SK-N-SH treated with all-trans-retinoic acid at 6 μM for 48 hours (cell line): ENCODE measurements around the gene THAP12.
"Not testable (repeated sequence)": the region's sequence is repeated elsewhere in the genome, so short reads cannot be mapped to it uniquely, and the experiment has no call there.

Experiments used
- ATAC-seq: fragments of 200-7000 bp; cut with Tn5 transposase; 3 replicates; pipeline ENCODE4 v1.9.1; 2020; ENCODE audit warnings: mild to moderate bottlenecking, moderate library complexity
- ARNTL ChIP-seq: fragments of 450-650 bp; formaldehyde crosslinking; IDR thresholded peaks from 2 replicates; pipeline ENCODE4 v1.5.0; 2020; ENCODE audit warnings: low read depth, mild to moderate bottlenecking, moderate library complexity, borderline replicate concordance
- BACH2 ChIP-seq: fragments of 250-450 bp; sonication (Bioruptor Pico); IDR thresholded peaks from 2 replicates; pipeline ENCODE4 v1.9.0; 2021; ENCODE audit warnings: mild to moderate bottlenecking, borderline replicate concordance
- CREB5 ChIP-seq: fragments of 250-450 bp; sonication (Bioruptor Pico); IDR thresholded peaks from 2 replicates; pipeline ENCODE4 v1.5.1; 2020; ENCODE audit warnings: low read depth, mild to moderate bottlenecking, moderate library complexity
- CSRNP3 ChIP-seq: fragments of 250-450 bp; sonication (Bioruptor Pico); IDR thresholded peaks from 2 replicates; pipeline ENCODE4 v1.5.1; 2021; ENCODE audit warnings: mild to moderate bottlenecking, moderate library complexity
- ESRRG ChIP-seq: fragments of 250-450 bp; sonication (Bioruptor Pico); IDR thresholded peaks from 2 replicates; pipeline ENCODE4 v1.6.1; 2021; ENCODE audit warnings: mild to moderate bottlenecking
- GLIS3 ChIP-seq: fragments of 250-450 bp; sonication (Bioruptor Pico); IDR thresholded peaks from 2 replicates; pipeline ENCODE4 v1.5.0; 2020; ENCODE audit warnings: mild to moderate bottlenecking, moderate library complexity
- ISL1 ChIP-seq: fragments of 250-450 bp; sonication (Bioruptor Pico); IDR thresholded peaks from 2 replicates; pipeline ENCODE4 v2.1.2; 2022; ENCODE audit warnings: mild to moderate bottlenecking, moderate library complexity
- OSR1 ChIP-seq: fragments of 250-450 bp; sonication (Bioruptor Pico); IDR thresholded peaks from 2 replicates; pipeline ENCODE4 v1.8.0; 2022; ENCODE audit warnings: moderate library complexity, mild to moderate bottlenecking, inconsistent platforms
- PATZ1 ChIP-seq: fragments of 250-450 bp; sonication (Bioruptor Pico); IDR thresholded peaks from 2 replicates; pipeline ENCODE4 v1.8.0; 2020; ENCODE audit warnings: mild to moderate bottlenecking, moderate library complexity, borderline replicate concordance
- POU6F1 ChIP-seq: fragments of 250-450 bp; sonication (Bioruptor Pico); IDR thresholded peaks from 2 replicates; pipeline ENCODE4 v1.8.0; 2021; ENCODE audit warnings: low read depth, mild to moderate bottlenecking, moderate library complexity, borderline replicate concordance
- PPARA ChIP-seq: fragments of 250-450 bp; sonication (Bioruptor Pico); IDR thresholded peaks from 2 replicates; pipeline ENCODE4 v1.5.0; 2020; ENCODE audit warnings: mild to moderate bottlenecking, borderline replicate concordance
- RARB ChIP-seq: fragments of 250-450 bp; sonication (Bioruptor Pico); IDR thresholded peaks from 2 replicates; pipeline ENCODE4 v1.8.0; 2021; ENCODE audit warnings: mild to moderate bottlenecking, moderate library complexity
- SNAI2 ChIP-seq: fragments of 250-450 bp; sonication (Bioruptor Pico); IDR thresholded peaks from 2 replicates; pipeline ENCODE4 v1.5.0; 2020; ENCODE audit warnings: mild to moderate bottlenecking, moderate library complexity
- TCF4 ChIP-seq: fragments of 250-450 bp; sonication (Bioruptor Pico); IDR thresholded peaks from 2 replicates; pipeline ENCODE4 v1.8.0; 2021; ENCODE audit warnings: mild to moderate bottlenecking, moderate library complexity, borderline replicate concordance
- ZC3H10 ChIP-seq: fragments of 250-450 bp; sonication (Bioruptor Pico); IDR thresholded peaks from 2 replicates; pipeline ENCODE4 v1.5.1; 2021; ENCODE audit warnings: mild to moderate bottlenecking, moderate library complexity
- ZFP30 ChIP-seq: fragments of 450-650 bp; formaldehyde crosslinking; IDR thresholded peaks from 2 replicates; pipeline ENCODE4 v1.5.0; 2022; ENCODE audit warnings: mild to moderate bottlenecking, moderate library complexity
- ZNF70 ChIP-seq: fragments of 450-650 bp; formaldehyde crosslinking; IDR thresholded peaks from 2 replicates; pipeline ENCODE4 v1.5.0; 2020; ENCODE audit warnings: mild to moderate bottlenecking, moderate library complexity
- ZNF8 ChIP-seq: fragments of 450-650 bp; formaldehyde crosslinking; IDR thresholded peaks from 2 replicates; pipeline ENCODE4 v1.5.0; 2020; ENCODE audit warnings: mild to moderate bottlenecking, moderate library complexity
- TF ChIP-seq, protein P1 (sequence below): fragments of 250-450 bp; sonication (Bioruptor Pico); IDR thresholded peaks from 2 replicates; pipeline ENCODE4 v1.5.0; 2020; ENCODE audit warnings: mild to moderate bottlenecking, moderate library complexity

Gene THAP12

GRCh38 chr11:76327202-76327601 is 53.7 kb downstream of the THAP12 start:
- ATAC-seq: no peak
- TF ChIP-seq ZFP30 (no peak), TCF4 (no peak), BACH2 (CRISPR knock-in tag) (no peak), PATZ1 (CRISPR knock-in tag) (no peak), ISL1 (CRISPR knock-in tag) (no peak)

DNA sequence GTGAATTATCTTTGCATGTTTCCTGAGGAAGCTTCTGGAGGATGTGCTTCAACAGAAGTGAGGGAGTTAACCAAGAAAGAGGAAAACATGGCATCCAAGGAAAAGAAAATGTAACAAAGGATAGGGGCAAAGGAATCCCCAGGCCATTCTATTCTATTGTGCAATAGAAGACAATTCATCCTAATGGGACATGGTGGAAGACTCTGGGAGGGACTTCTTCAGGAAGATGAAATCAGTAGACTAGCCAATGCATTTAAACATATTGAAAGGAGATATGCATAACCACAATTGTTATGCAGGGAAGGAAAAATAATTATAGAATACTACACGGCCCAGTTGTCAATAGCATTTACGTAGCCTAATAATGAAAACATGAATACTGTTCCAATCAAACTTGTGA is 55.7 kb downstream of the THAP12 start:
- no peak for TF ChIP-seq RARB (CRISPR knock-in tag)
- TF ChIP-seq PPARA (CRISPR knock-in tag): no peak
- TF ChIP-seq ZNF70 (CRISPR knock-in tag): no peak
- no peak for TF ChIP-seq ARNTL
- TF ChIP-seq BACH2 (CRISPR knock-in tag): no peak
- no peak for ATAC-seq

- no peak for ATAC-seq
- TF ChIP-seq CSRNP3 (CRISPR knock-in tag): no peak
- TF ChIP-seq, all 23 proteins: peak for 0
Observed at GRCh38 chr11:76323804-76324203, 57.1 kb downstream of the THAP12 start.

DNA sequence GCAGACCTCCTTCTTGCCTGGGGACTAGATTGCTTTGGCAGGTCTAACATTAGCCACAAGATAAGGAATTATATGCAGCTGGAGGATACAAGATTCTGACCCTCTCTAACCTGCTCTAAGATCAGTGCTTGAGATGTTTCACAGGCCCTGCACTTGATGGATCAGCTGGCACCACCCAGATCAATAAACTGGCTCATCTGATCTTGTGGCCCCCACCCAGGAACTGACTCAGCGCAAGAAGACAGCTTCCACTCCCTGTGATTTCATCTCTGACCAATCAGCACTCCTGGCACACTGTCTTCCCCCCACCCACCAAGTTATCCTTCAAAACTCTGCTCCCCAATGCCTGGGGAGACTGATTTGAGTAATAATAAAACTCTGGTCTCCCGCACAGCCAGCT is 57.6 kb downstream of the THAP12 start:
- ATAC-seq: not testable (repeated sequence)

DNA sequence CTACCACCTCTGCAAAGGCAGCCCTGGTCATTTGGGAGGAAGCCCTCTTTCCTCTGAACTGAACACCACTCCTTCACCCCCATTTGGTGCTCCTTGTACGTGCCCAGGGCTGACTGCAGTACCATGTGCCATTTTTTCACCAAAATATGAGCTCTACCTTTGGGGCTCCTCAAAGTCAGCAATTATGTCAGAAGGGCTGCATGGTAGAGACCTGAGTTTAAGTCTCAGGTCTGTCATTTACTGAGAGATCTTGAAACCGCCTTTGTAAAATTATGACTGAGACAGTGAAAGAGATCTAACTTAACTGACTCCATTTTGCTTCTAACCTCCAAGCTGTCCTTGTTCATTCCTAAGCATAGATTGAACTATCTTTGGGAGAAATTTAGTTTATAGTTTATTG is 58.0 kb downstream of the THAP12 start:
- TF ChIP-seq GLIS3 (CRISPR knock-in tag) (no peak), ZNF70 (CRISPR knock-in tag) (no peak), RARB (CRISPR knock-in tag) (no peak), CREB5 (CRISPR knock-in tag) (no peak), ZC3H10 (CRISPR knock-in tag) (no peak), PPARA (CRISPR knock-in tag) (no peak), ZNF8 (no peak), ESRRG (CRISPR knock-in tag) (no peak), PATZ1 (CRISPR knock-in tag) (no peak), OSR1 (CRISPR knock-in tag) (no peak), BACH2 (CRISPR knock-in tag) (no peak), ZFP30 (no peak), ISL1 (CRISPR knock-in tag) (no peak), CSRNP3 (CRISPR knock-in tag) (no peak), SNAI2 (CRISPR knock-in tag) (no peak), TCF4 (no peak), ARNTL (no peak), POU6F1 (CRISPR knock-in tag) (no peak)
- TF ChIP-seq, protein P1, sequence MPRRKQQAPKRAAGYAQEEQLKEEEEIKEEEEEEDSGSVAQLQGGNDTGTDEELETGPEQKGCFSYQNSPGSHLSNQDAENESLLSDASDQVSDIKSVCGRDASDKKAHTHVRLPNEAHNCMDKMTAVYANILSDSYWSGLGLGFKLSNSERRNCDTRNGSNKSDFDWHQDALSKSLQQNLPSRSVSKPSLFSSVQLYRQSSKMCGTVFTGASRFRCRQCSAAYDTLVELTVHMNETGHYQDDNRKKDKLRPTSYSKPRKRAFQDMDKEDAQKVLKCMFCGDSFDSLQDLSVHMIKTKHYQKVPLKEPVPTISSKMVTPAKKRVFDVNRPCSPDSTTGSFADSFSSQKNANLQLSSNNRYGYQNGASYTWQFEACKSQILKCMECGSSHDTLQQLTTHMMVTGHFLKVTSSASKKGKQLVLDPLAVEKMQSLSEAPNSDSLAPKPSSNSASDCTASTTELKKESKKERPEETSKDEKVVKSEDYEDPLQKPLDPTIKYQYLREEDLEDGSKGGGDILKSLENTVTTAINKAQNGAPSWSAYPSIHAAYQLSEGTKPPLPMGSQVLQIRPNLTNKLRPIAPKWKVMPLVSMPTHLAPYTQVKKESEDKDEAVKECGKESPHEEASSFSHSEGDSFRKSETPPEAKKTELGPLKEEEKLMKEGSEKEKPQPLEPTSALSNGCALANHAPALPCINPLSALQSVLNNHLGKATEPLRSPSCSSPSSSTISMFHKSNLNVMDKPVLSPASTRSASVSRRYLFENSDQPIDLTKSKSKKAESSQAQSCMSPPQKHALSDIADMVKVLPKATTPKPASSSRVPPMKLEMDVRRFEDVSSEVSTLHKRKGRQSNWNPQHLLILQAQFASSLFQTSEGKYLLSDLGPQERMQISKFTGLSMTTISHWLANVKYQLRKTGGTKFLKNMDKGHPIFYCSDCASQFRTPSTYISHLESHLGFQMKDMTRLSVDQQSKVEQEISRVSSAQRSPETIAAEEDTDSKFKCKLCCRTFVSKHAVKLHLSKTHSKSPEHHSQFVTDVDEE (CRISPR knock-in tag): no peak
- TF ChIP-seq, all 23 proteins: peak for 0
- ATAC-seq: no peak
